ENCODE data around the gene SLC35F5. TPM values are rescaled to one million over a fixed set of nuclear protein-coding genes. Genes with fewer than 3 reads are reported as not detected.
"Not testable (repeated sequence)": the region's sequence is repeated elsewhere in the genome, so short reads cannot be mapped to it uniquely, and the experiment has no call there.

SLC35F5 gene
- total and polyA plus RNA-seq, 2 of the 4 experiments (the other 2 are of a cell fraction) = 30.5 to 93.4 TPM

- no peak overlapping the region for H2BK20ac ChIP-seq (ENCODE audit: low read depth, low read length)
- no peak overlapping the region for H2BK15ac ChIP-seq (ENCODE audit: low read depth, low read length)
- no peak overlapping the region for H3K27ac ChIP-seq (ENCODE audit: insufficient read depth, low read length)
- H3K79me1 ChIP-seq (ENCODE audit: low read depth in 1 of 2, low read length in 2 of 2) = no peaks in the 10 kb centered on the region
- H3K23ac ChIP-seq (ENCODE audit: low read depth, low read length) = no peak overlapping the region
- no peak overlapping the region for H2AFZ ChIP-seq (replicated peaks; ENCODE audit: low read length, poor library complexity)
- DNase-seq (no peak), ATAC-seq (ENCODE audit: low read depth) (no peak)
- H4K91ac ChIP-seq (ENCODE audit: insufficient read depth, low read depth, low read length) = no peak overlapping the region
- no peak overlapping the region for H3K4ac ChIP-seq (ENCODE audit: low read depth, low read length)
- no peak overlapping the region for H3K56ac ChIP-seq (ENCODE audit: extremely low read depth, insufficient read depth, low read length)
- intact Hi-C loops (cut with micrococcal nuclease) = no loop called here
- ChIA-PET POLR2A (ENCODE audit: unreplicated experiment) (no interaction called here), CTCF (no interaction called here)
- H3K36me3 ChIP-seq (ENCODE audit: control insufficient read depth, insufficient read depth, low read length) = no peaks in the 10 kb centered on the region
- H3K4me2 ChIP-seq (ENCODE audit: low read depth, low read length) = no peak overlapping the region
- no peak overlapping the region for H2AK5ac ChIP-seq (ENCODE audit: low read depth, low read length)
- no peak overlapping the region for H2AK9ac ChIP-seq (replicated peaks; ENCODE audit: low read depth, low read length, poor library complexity)
- no peaks in the 10 kb centered on the region for H3K9me1 ChIP-seq (ENCODE audit: insufficient read depth, low read length)
- dilution Hi-C loops (cut with HindIII; ENCODE audit: low sequenced_read_pairs, unreplicated experiment) = no loop called here
- in situ Hi-C loops (cut with MboI; ENCODE audit: low sequenced_read_pairs) = no loop called here
- no peak overlapping the region for H3K18ac ChIP-seq (ENCODE audit: low read depth, low read length)
- no peak overlapping the region for H4K8ac ChIP-seq (ENCODE audit: low read depth in 2 of 2, low read length in 2 of 2)
- TF ChIP-seq RAD21 (IDR thresholded peaks at IDR 0.05; ENCODE audit: low read length) = no peak
- no peak for TF ChIP-seq CHD1 (IDR thresholded peaks at IDR 0.05; ENCODE audit: low read depth, low read length)
- H3K14ac ChIP-seq (replicated peaks; ENCODE audit: low read depth, low read length) = no peak overlapping the region
- BruUV-seq (replicated peaks) = no TSS peak
- H3K4me3 ChIP-seq (ENCODE audit: insufficient read depth, low read depth, low read length) = no peak overlapping the region
- no peaks in the 10 kb centered on the region for H3K9me3 ChIP-seq (ENCODE audit: control insufficient read depth, insufficient read depth, low read length)
- H4K20me1 ChIP-seq (ENCODE audit: insufficient read depth, low read length) = no peaks in the 10 kb centered on the region
- H3K27me3 ChIP-seq (ENCODE audit: control insufficient read depth, insufficient read depth, low read length) = peaks cover 22% of the 10 kb centered on the region
- H2BK5ac ChIP-seq (ENCODE audit: low read depth, low read length, poor library complexity, severe bottlenecking) = no peak overlapping the region
- H3K9ac ChIP-seq (ENCODE audit: low read depth, low read length) = no peak overlapping the region
- H4K5ac ChIP-seq (ENCODE audit: low read depth, low read length) = no peak overlapping the region
- whole genome bisulfite sequencing, 2 experiments (ENCODE audit: extremely low coverage in 2 of 2, insufficient read length in 1 of 2) = 80% methylated on average over 2 of the region's 7 CpGs; no CpG with 5 or more reads in 1 of the 2 experiments
- H2BK120ac ChIP-seq (ENCODE audit: low read depth, low read length) = no peak overlapping the region
- no peaks in the 10 kb centered on the region for H3K4me1 ChIP-seq (ENCODE audit: control insufficient read depth, insufficient read depth, low read length)
Observed at GRCh38 chr2:113672326-113672932, 84.0 kb downstream of the SLC35F5 start.

GRCh38 chr2:113669013-113669412 is 87.4 kb downstream of the SLC35F5 start:
- H3K4ac ChIP-seq (ENCODE audit: low read depth, low read length); H3K56ac ChIP-seq (ENCODE audit: extremely low read depth, insufficient read depth, low read length); intact Hi-C loops (cut with micrococcal nuclease); in situ Hi-C loops (cut with MboI; ENCODE audit: low sequenced_read_pairs); H4K20me1 ChIP-seq (ENCODE audit: insufficient read depth, low read length); H3K23ac ChIP-seq (ENCODE audit: low read depth, low read length); H4K91ac ChIP-seq (ENCODE audit: insufficient read depth, low read depth, low read length); H3K14ac ChIP-seq (replicated peaks; ENCODE audit: low read depth, low read length); H3K79me1 ChIP-seq (ENCODE audit: low read depth in 1 of 2, low read length in 2 of 2); H4K5ac ChIP-seq (ENCODE audit: low read depth, low read length); H3K4me2 ChIP-seq (ENCODE audit: low read depth, low read length); H4K8ac ChIP-seq (ENCODE audit: low read depth in 2 of 2, low read length in 2 of 2); H2AFZ ChIP-seq (replicated peaks; ENCODE audit: low read length, poor library complexity); H3K27ac ChIP-seq (ENCODE audit: insufficient read depth, low read length); H3K9ac ChIP-seq (ENCODE audit: low read depth, low read length); H2AK9ac ChIP-seq (replicated peaks; ENCODE audit: low read depth, low read length, poor library complexity); H3K27me3 ChIP-seq (ENCODE audit: control insufficient read depth, insufficient read depth, low read length); CTCF ChIA-PET; H3K4me1 ChIP-seq (ENCODE audit: control insufficient read depth, insufficient read depth, low read length); H2BK5ac ChIP-seq (ENCODE audit: low read depth, low read length, poor library complexity, severe bottlenecking); DNase-seq; H2BK120ac ChIP-seq (ENCODE audit: low read depth, low read length); H3K9me3 ChIP-seq (ENCODE audit: control insufficient read depth, insufficient read depth, low read length); H2BK15ac ChIP-seq (ENCODE audit: low read depth, low read length); H3K4me3 ChIP-seq (ENCODE audit: insufficient read depth, low read depth, low read length); H2BK20ac ChIP-seq (ENCODE audit: low read depth, low read length); ATAC-seq (ENCODE audit: low read depth); H3K18ac ChIP-seq (ENCODE audit: low read depth, low read length); H3K36me3 ChIP-seq (ENCODE audit: control insufficient read depth, insufficient read depth, low read length); dilution Hi-C loops (cut with HindIII; ENCODE audit: low sequenced_read_pairs, unreplicated experiment); H3K9me1 ChIP-seq (ENCODE audit: insufficient read depth, low read length); H2AK5ac ChIP-seq (ENCODE audit: low read depth, low read length); BruUV-seq (replicated peaks): not testable (repeated sequence)
- 93% methylated on average over 5 of the region's 21 CpGs; no CpG with 5 or more reads in 1 of the 2 experiments for WGBS, 2 experiments (ENCODE audit: extremely low coverage in 2 of 2, insufficient read length in 1 of 2)
- POLR2A ChIA-PET (ENCODE audit: unreplicated experiment) = interaction anchor here (0.6 kb wide), 1 partner anchor 192 kb away, joined by 4 read pairs; no protein-coding TSS in a partner anchor
